CD8-positive, alpha-beta memory T cell (primary cell): ENCODE results near the gene SIGLEC7. TPM values are rescaled to one million over a fixed set of nuclear protein-coding genes. Genes with fewer than 3 reads are reported as not detected.
"Not testable (repeated sequence)": the region's sequence is repeated elsewhere in the genome, so short reads cannot be mapped to it uniquely, and the experiment has no call there.

Experiments
- CTCF ChIA-PET: fragments of 350-600 bp; sonication (Branson Sonifier 250); formaldehyde crosslinking; loops from one replicate; lab custom pipeline; 2021; ENCODE audit warnings: antibody characterized with exemption; lab: Charles Lee
- POLR2A ChIA-PET: fragments of 350-600 bp; sonication (Branson Sonifier 250); formaldehyde crosslinking; loops from one replicate; lab custom pipeline; 2021; ENCODE audit warnings: antibody characterized with exemption; lab: Charles Lee
- DNase-seq, 5 donors: peaks; one replicate each; pipeline versions ENCODE4 v3.0.0 to v3.0.0-alpha.2; 2020 to 2022; ENCODE audit warnings: mixed read lengths in 1 of 5
- H3K27ac ChIP-seq: one replicate; pipeline ENCODE4 v1.7.0; 2013; ENCODE audit warnings: low read depth, mild to moderate bottlenecking, low read length, moderate library complexity
- H3K27me3 ChIP-seq: 2 replicates; pipeline ENCODE4 v1.7.0; 2013; ENCODE audit warnings: low read length, mild to moderate bottlenecking; ENCODE audit not compliant: insufficient read depth, poor library complexity, severe bottlenecking
- H3K36me3 ChIP-seq: 2 replicates; pipeline ENCODE4 v1.7.0; 2013; ENCODE audit warnings: mild to moderate bottlenecking, low read length, moderate library complexity; ENCODE audit not compliant: insufficient read depth
- H3K4me1 ChIP-seq: 2 replicates; pipeline ENCODE4 v1.7.0; 2013; ENCODE audit warnings: mild to moderate bottlenecking, low read length, moderate library complexity; ENCODE audit not compliant: insufficient read depth
- H3K4me3 ChIP-seq: 2 replicates; pipeline ENCODE4 v1.7.0; 2013; ENCODE audit warnings: mild to moderate bottlenecking, low read length
- H3K9me3 ChIP-seq: 2 replicates; pipeline ENCODE4 v1.7.0; 2013; ENCODE audit warnings: mild to moderate bottlenecking, low read length
- H3K27ac Mint-ChIP-seq, 8 donors: one replicate each; pipeline ENCODE4 v1.8.0; 2020 to 2021; ENCODE audit warnings: mixed read lengths in 8 of 8, mild to moderate bottlenecking in 6 of 8, inconsistent platforms in 3 of 8, moderate library complexity in 3 of 8
- H3K27me3 Mint-ChIP-seq, 2 donors: one replicate each; pipeline ENCODE4 v1.8.0; 2020 to 2021; ENCODE audit warnings: mixed read lengths in 2 of 2, mild to moderate bottlenecking in 1 of 2, moderate library complexity in 1 of 2
- H3K36me3 Mint-ChIP-seq, 3 donors: one replicate each; pipeline ENCODE4 v1.8.0; 2020 to 2021; ENCODE audit warnings: mixed read lengths in 3 of 3, inconsistent platforms in 1 of 3, mild to moderate bottlenecking in 1 of 3
- H3K4me1 Mint-ChIP-seq, 3 donors: one replicate each; pipeline ENCODE4 v1.8.0; 2020 to 2021; ENCODE audit warnings: mixed read lengths in 3 of 3, inconsistent platforms in 1 of 3, mild to moderate bottlenecking in 1 of 3
- H3K4me3 Mint-ChIP-seq, 7 donors: one replicate each; pipeline ENCODE4 v1.8.0; 2020 to 2021; ENCODE audit warnings: mixed read lengths in 7 of 7, mild to moderate bottlenecking in 6 of 7, moderate library complexity in 4 of 7, inconsistent platforms in 2 of 7
- H3K9me3 Mint-ChIP-seq, 5 donors: one replicate each; pipeline ENCODE4 v1.8.0; 2020 to 2022; ENCODE audit warnings: mixed read lengths in 5 of 5, mild to moderate bottlenecking in 3 of 5, moderate library complexity in 2 of 5, inconsistent platforms in 1 of 5
- polyA plus RNA-seq: library from polyadenylated mRNA; unstranded; fragments of 300-500 nt; fragmentation: Illumina TruSeq; gene quantifications from one replicate; pipeline ENCODE4 v1.2.3, GENCODE V29; 2021
- total RNA-seq, 2 experiments: library from RNA; stranded (reverse); gene quantifications; one replicate each; pipeline ENCODE4 v1.2.3, GENCODE V29; 2021

Gene SIGLEC7
- total and polyA plus RNA-seq, 3 experiments from 2014 or later: 0.42 to 2.5 (median 0.46) TPM

- peaks cover 9% of the 10 kb centered on the region for H3K4me1 ChIP-seq
- Mint-ChIP-seq H3K4me3 (no peak overlapping the region), H3K27me3 (peaks cover 2 to 4% of the 10 kb centered on the region in 2 donors), H3K9me3 (no peaks in the 10 kb centered on the region), H3K27ac (peak overlapping the region in 2 of 8 donors; percentile 18 to 29), H3K36me3 (no peaks in the 10 kb centered on the region), H3K4me1 (peaks cover 19 to 22% (median 19%) of the 10 kb centered on the region in 3 donors)
- H3K27ac ChIP-seq: no peak overlapping the region
- H3K9me3 ChIP-seq: no peaks in the 10 kb centered on the region
- ChIA-PET CTCF (no interaction called here), POLR2A (no interaction called here)
- no peaks in the 10 kb centered on the region for H3K36me3 ChIP-seq
- H3K4me3 ChIP-seq: no peak overlapping the region
- H3K27me3 ChIP-seq: no peaks in the 10 kb centered on the region
- no peak for DNase-seq
Observed at GRCh38 chr19:51161867-51162496, 19.9 kb downstream of the SIGLEC7 start.

GRCh38 chr19:51163257-51163656 lies 21.2 kb downstream of the SIGLEC7 start:
- DNase-seq: no peak
- Histone ChIP-seq H3K36me3 (no peaks in the 10 kb centered on the region), H3K27me3 (no peaks in the 10 kb centered on the region), H3K4me3 (no peak overlapping the region), H3K4me1 (peaks cover 21% of the 10 kb centered on the region), H3K27ac (no peak overlapping the region), H3K9me3 (no peaks in the 10 kb centered on the region)
- peaks cover 28 to 29% (median 29%) of the 10 kb centered on the region in 3 donors for H3K4me1 Mint-ChIP-seq
- POLR2A ChIA-PET: no interaction called here
- H3K27me3 Mint-ChIP-seq: peaks cover 3 to 4% of the 10 kb centered on the region in 2 donors
- H3K27ac Mint-ChIP-seq: peak overlapping the region in 2 of 8 donors; percentile 6 to 70
- CTCF ChIA-PET: no interaction called here
- H3K9me3 Mint-ChIP-seq: no peaks in the 10 kb centered on the region
- H3K36me3 Mint-ChIP-seq: no peaks in the 10 kb centered on the region
- H3K4me3 Mint-ChIP-seq: no peak overlapping the region

GRCh38 chr19:51164215-51164614 lies 22.1 kb downstream of the SIGLEC7 start:
- no peaks in the 10 kb centered on the region for H3K9me3 ChIP-seq
- POLR2A ChIA-PET: no interaction called here
- H3K27me3 ChIP-seq: no peaks in the 10 kb centered on the region
- no peak overlapping the region for H3K4me3 Mint-ChIP-seq
- peaks cover 0 to 3% of the 10 kb centered on the region in 2 donors for H3K27me3 Mint-ChIP-seq
- H3K36me3 Mint-ChIP-seq: no peaks in the 10 kb centered on the region
- H3K27ac Mint-ChIP-seq: no peak overlapping the region
- no peak overlapping the region for H3K27ac ChIP-seq
- H3K4me1 Mint-ChIP-seq: peaks cover 28 to 32% (median 31%) of the 10 kb centered on the region in 3 donors
- CTCF ChIA-PET: no interaction called here
- H3K9me3 Mint-ChIP-seq: no peaks in the 10 kb centered on the region
- no peak overlapping the region for H3K4me3 ChIP-seq
- no peak for DNase-seq
- H3K36me3 ChIP-seq: no peaks in the 10 kb centered on the region
- peaks cover 19% of the 10 kb centered on the region for H3K4me1 ChIP-seq

GRCh38 chr19:51166846-51167490 lies 24.9 kb downstream of the SIGLEC7 start:
- H3K4me1 ChIP-seq: peaks cover 20% of the 10 kb centered on the region
- H3K27ac ChIP-seq: no peak overlapping the region
- Mint-ChIP-seq H3K36me3 (no peaks in the 10 kb centered on the region), H3K27ac (peak overlapping the region; percentile 18 to 96 (median 82)), H3K9me3 (no peaks in the 10 kb centered on the region), H3K27me3 (peaks cover 3 to 14% of the 10 kb centered on the region in 2 donors), H3K4me1 (peaks cover 31 to 37% (median 36%) of the 10 kb centered on the region in 3 donors), H3K4me3 (peak overlapping the region; percentile 72 to 91 (median 79))
- no peaks in the 10 kb centered on the region for H3K27me3 ChIP-seq
- H3K9me3 ChIP-seq: no peaks in the 10 kb centered on the region
- H3K4me3 ChIP-seq: no peak overlapping the region
- H3K36me3 ChIP-seq: no peaks in the 10 kb centered on the region
- peak in 4 of 5 donors; percentile 10 to 29 (median 13) for DNase-seq
- CTCF ChIA-PET: no interaction called here
- POLR2A ChIA-PET: no interaction called here

- no peaks in the 10 kb centered on the region for H3K9me3 ChIP-seq
Observed at GRCh38 chr19:51168564-51169282, 26.6 kb downstream of the SIGLEC7 start.

GRCh38 chr19:51169283-51169918 lies 27.3 kb downstream of the SIGLEC7 start:
- H3K27ac ChIP-seq, H3K36me3 Mint-ChIP-seq, H3K9me3 Mint-ChIP-seq, H3K36me3 ChIP-seq, H3K9me3 ChIP-seq, H3K27me3 ChIP-seq, H3K4me3 ChIP-seq: not testable (repeated sequence)
- POLR2A ChIA-PET: interaction anchor here (0.7 kb wide), 1 partner anchor 21 kb away, joined by 5 read pairs; no protein-coding TSS in a partner anchor
- DNase-seq: peak; percentile 47 to 73 (median 53)
- peaks cover 3 to 14% of the 10 kb centered on the region in 2 donors for H3K27me3 Mint-ChIP-seq
- CTCF ChIA-PET: interaction anchor here (1.6 to 2.2 kb wide), 3 partner anchors 9 to 12 kb away, joined by 3 to 8 read pairs (median 7); no protein-coding TSS in a partner anchor
- peak overlapping the region in 3 of 7 donors; percentile 38 to 50 (median 38) for H3K4me3 Mint-ChIP-seq
- H3K4me1 Mint-ChIP-seq: peaks cover 31 to 37% (median 34%) of the 10 kb centered on the region in 3 donors
- peaks cover 20% of the 10 kb centered on the region for H3K4me1 ChIP-seq
- H3K27ac Mint-ChIP-seq: peak overlapping the region in 6 of 8 donors; percentile 7 to 70 (median 46)

More at GRCh38 chr19:51168564-51169282, 26.6 kb downstream of the SIGLEC7 start:
- Mint-ChIP-seq H3K27ac (peak overlapping the region in 6 of 8 donors; percentile 7 to 84 (median 44)), H3K4me3 (peak overlapping the region in 4 of 7 donors; percentile 38 to 82 (median 44)), H3K27me3 (peaks cover 3 to 14% of the 10 kb centered on the region in 2 donors), H3K9me3 (no peaks in the 10 kb centered on the region), H3K36me3 (no peaks in the 10 kb centered on the region), H3K4me1 (peaks cover 31 to 37% (median 34%) of the 10 kb centered on the region in 3 donors)
- CTCF ChIA-PET: interaction anchor here (1.6 kb wide), 2 partner anchors 9 to 10 kb away, joined by 3 to 8 read pairs; no protein-coding TSS in a partner anchor
- Histone ChIP-seq H3K27me3 (no peaks in the 10 kb centered on the region), H3K4me3 (no peak overlapping the region), H3K27ac (no peak overlapping the region), H3K36me3 (no peaks in the 10 kb centered on the region), H3K4me1 (peaks cover 20% of the 10 kb centered on the region)
- DNase-seq: no peak
- POLR2A ChIA-PET: no interaction called here

- Mint-ChIP-seq H3K27me3 (peaks cover 3 to 14% of the 10 kb centered on the region in 2 donors), H3K4me1 (peaks cover 21 to 26% (median 25%) of the 10 kb centered on the region in 3 donors), H3K9me3 (no peaks in the 10 kb centered on the region), H3K4me3 (no peak overlapping the region), H3K36me3 (no peaks in the 10 kb centered on the region), H3K27ac (peak overlapping the region in 1 of 8 donors; percentile 47)
- Histone ChIP-seq H3K27ac (no peak overlapping the region), H3K4me1 (peaks cover 16% of the 10 kb centered on the region), H3K9me3 (no peaks in the 10 kb centered on the region), H3K4me3 (no peak overlapping the region), H3K36me3 (no peaks in the 10 kb centered on the region), H3K27me3 (no peaks in the 10 kb centered on the region)
- POLR2A ChIA-PET: no interaction called here
- DNase-seq: no peak
- CTCF ChIA-PET: no interaction called here
Observed at GRCh38 chr19:51172223-51172622, 30.1 kb downstream of the SIGLEC7 start.
